GM10266 (cell line): Measurements from ENCODE around the gene CTNNA3.
"Not testable (repeated sequence)": the region's sequence is repeated elsewhere in the genome, so short reads cannot be mapped to it uniquely, and the experiment has no call there.

Source experiments
- DNase-seq: peaks from one replicate; pipeline ENCODE4 v3.0.0; 2012; ENCODE audit errors: extremely low spot score
- CTCF ChIP-seq: IDR thresholded peaks from 2 replicates; pipeline ENCODE4 v1.5.1; 2012; ENCODE audit warnings: mild to moderate bottlenecking, low read depth; ENCODE audit not compliant: control insufficient read depth, insufficient read depth; ENCODE audit errors: missing control alignments

The CTNNA3 gene

GRCh38 chr10:67698164-67698563, 2.2 kb upstream of the CTNNA3 start:
- TF ChIP-seq CTCF, result no peak
- no peak for DNase-seq

- DNase-seq, result peak; percentile 52
- peak; percentile 54 for TF ChIP-seq CTCF
Observed at GRCh38 chr10:67697724-67698131, 1.7 kb upstream of the CTNNA3 start.

- no peak for TF ChIP-seq CTCF
- DNase-seq, result no peak
Observed at GRCh38 chr10:67696679-67697078, 684 bp upstream of the CTNNA3 start.

GRCh38 chr10:67695555-67695954, 440 bp downstream of the CTNNA3 start:
- TF ChIP-seq CTCF, result no peak
- no peak for DNase-seq

- DNase-seq, result not testable (repeated sequence)
Observed at GRCh38 chr10:67691861-67692260, 4.1 kb downstream of the CTNNA3 start.

GRCh38 chr10:67690540-67690939, 5.5 kb downstream of the CTNNA3 start:
- not testable (repeated sequence) for DNase-seq

GRCh38 chr10:67684140-67684539, 11.9 kb downstream of the CTNNA3 start:
- DNase-seq, result not testable (repeated sequence)

- no peak for DNase-seq
- TF ChIP-seq CTCF, result no peak
Observed at GRCh38 chr10:67678335-67678974, 17.5 kb downstream of the CTNNA3 start.

GRCh38 chr10:67676208-67676825, 19.7 kb downstream of the CTNNA3 start:
- no peak for TF ChIP-seq CTCF
- no peak for DNase-seq
